Memory B cell (primary cell): ENCODE data around the gene CREBRF.

ENCODE experiments used
- ATAC-seq: fragments of 150-1000 bp; cut with Tn5 transposase; 2 replicates; pipeline ENCODE4 v1.10.0; 2021; ENCODE audit warnings: low read depth, mild to moderate bottlenecking, moderate library complexity
- DNase-seq, 2 donors: peaks; one replicate each; pipeline ENCODE4 v3.0.0; 2022; ENCODE audit warnings: low spot score in 2 of 2
- H3K27ac Mint-ChIP-seq: one replicate; pipeline ENCODE4 v1.8.0; 2022; ENCODE audit warnings: mild to moderate bottlenecking, moderate library complexity, mixed read lengths
- H3K27me3 Mint-ChIP-seq: one replicate; pipeline ENCODE4 v1.8.0; 2022; ENCODE audit warnings: mixed read lengths
- H3K36me3 Mint-ChIP-seq: one replicate; pipeline ENCODE4 v1.8.0; 2022; ENCODE audit warnings: mild to moderate bottlenecking, mixed read lengths
- H3K4me1 Mint-ChIP-seq: one replicate; pipeline ENCODE4 v1.8.0; 2022; ENCODE audit warnings: mixed read lengths
- H3K4me3 Mint-ChIP-seq: one replicate; pipeline ENCODE4 v1.8.0; 2022; ENCODE audit warnings: mild to moderate bottlenecking, moderate library complexity, mixed read lengths
- H3K9me3 Mint-ChIP-seq: one replicate; pipeline ENCODE4 v1.8.0; 2022; ENCODE audit warnings: mixed read lengths

CREBRF gene

DNA sequence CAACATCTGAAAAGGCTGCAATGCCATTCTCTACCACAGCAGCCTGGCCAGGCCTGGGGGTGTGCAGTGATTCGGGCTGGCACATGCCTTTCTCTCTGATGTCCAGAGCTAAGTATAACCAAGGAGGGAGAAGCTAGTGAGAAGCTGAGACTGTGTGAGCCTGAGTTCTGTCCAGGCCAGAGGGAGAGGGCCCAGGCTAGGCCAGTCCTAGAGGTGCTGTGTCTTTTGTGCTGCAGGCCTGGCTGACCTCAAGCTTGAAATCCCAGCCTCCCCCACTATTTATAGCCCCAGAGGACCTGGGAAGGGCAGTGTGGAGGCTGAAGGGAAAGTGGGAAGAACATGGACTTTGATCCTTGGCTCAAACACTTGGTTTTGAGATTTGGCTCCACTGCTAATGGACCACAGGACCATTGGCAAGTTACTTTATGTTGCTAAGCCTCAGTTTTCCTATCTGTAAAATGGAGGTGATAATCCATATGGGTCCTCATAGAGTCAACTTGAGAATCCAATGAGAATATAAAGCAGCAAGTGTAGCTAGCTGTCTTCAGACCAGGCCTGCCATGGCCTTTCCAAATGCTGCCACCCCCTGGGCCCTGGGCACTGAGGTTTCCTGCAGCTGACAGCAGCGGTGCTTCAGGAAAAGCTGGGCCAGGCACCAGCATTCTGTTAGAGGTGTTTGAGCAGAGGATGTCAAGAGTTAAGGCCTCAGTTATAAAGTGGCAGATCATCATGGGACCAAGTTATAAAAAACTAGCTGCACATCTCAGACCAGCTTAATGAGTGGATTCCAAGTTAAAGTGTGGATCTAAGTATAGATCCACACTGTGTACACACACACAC is 109.2 kb downstream of the CREBRF start:
- no peak for DNase-seq
- H3K9me3 Mint-ChIP-seq, result no peaks in the 10 kb centered on the region

DNA sequence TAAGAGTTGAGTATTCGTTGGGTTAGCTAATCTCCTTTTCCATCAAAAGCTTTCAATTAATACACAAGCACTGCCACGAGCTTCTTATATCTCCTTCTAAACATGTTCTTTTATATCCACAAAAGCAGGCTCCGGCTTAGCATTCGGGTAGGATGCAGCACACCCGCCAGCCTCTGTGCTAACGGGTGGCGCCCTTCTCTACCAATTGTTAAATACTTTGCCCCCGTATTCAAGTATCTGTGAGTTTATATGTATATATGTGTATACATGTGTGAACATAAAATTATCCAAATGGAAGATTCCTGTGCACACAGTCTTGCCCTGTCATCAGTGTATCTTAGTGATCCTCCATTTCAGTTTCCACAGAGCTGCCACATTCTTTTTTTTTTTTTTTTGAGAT is 116.0 kb downstream of the CREBRF start:
- ATAC-seq, result no peak
- Mint-ChIP-seq H3K9me3 (no peaks in the 10 kb centered on the region), H3K4me1 (no peaks in the 10 kb centered on the region), H3K27me3 (no peaks in the 10 kb centered on the region), H3K4me3 (no peak overlapping the region), H3K27ac (no peak overlapping the region), H3K36me3 (no peaks in the 10 kb centered on the region)
- DNase-seq, result no peak

More for the DNA sequence above, 109.2 kb downstream of the CREBRF start:
- H3K4me3 Mint-ChIP-seq, result no peak overlapping the region
- no peak for ATAC-seq
- no peaks in the 10 kb centered on the region for H3K27me3 Mint-ChIP-seq
- H3K36me3 Mint-ChIP-seq, result peaks cover 23% of the 10 kb centered on the region
- no peak overlapping the region for H3K27ac Mint-ChIP-seq
- no peaks in the 10 kb centered on the region for H3K4me1 Mint-ChIP-seq

DNA sequence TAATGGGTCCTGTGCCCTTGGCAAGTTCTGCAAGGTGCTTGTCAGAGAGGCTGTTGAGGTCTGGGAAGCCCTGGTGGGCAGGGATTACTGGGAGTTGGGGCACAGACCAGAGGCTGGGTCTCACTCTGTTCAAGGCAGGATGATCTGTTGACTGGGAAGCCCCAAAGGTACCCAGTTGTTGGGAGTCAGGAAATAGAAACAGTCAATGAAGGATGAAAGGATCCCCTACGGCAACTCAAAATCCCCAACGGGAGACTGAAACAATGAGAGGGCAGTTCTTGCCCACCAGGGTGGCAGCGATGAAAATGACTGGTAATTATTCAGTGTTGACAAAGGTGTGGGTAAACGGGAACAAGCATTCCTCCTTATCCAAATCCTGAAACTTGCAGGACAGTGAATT is 119.4 kb downstream of the CREBRF start:
- Mint-ChIP-seq H3K27ac (no peak overlapping the region), H3K4me1 (no peaks in the 10 kb centered on the region), H3K9me3 (peaks cover 3% of the 10 kb centered on the region), H3K4me3 (no peak overlapping the region), H3K36me3 (peaks cover 3% of the 10 kb centered on the region), H3K27me3 (peaks cover 8% of the 10 kb centered on the region)
- ATAC-seq (no peak), DNase-seq (no peak)

DNA sequence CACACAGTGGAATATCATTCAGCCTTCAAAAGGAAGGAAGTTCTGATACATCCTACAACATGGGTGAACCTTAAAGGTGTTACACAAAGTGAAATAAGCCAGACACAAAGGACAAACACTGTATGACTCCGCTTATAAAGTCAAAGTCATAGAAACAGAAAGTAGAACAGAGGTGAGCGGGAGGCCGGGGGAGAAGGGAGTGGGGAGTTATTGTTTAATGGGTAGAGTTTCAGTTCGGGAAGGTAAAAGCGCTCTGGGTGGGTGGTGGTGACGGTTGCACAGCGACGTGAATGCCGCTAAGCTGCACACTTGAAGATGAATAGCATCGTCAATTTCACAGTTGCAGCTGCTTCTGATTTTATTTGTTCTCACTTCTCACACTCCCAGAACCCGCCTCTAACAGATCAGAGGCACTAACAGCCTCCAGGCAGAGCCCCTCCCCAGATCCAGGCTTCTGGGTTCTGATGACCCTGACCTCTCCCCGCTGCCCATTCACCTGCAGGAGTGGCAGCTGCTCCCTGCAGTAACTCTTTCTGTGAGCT is 122.3 kb downstream of the CREBRF start:
- peaks cover 3% of the 10 kb centered on the region for H3K36me3 Mint-ChIP-seq
- no peak overlapping the region for H3K4me3 Mint-ChIP-seq
- H3K4me1 Mint-ChIP-seq, result no peaks in the 10 kb centered on the region
- no peak overlapping the region for H3K27ac Mint-ChIP-seq
- peaks cover 3% of the 10 kb centered on the region for H3K9me3 Mint-ChIP-seq
- no peak for DNase-seq
- H3K27me3 Mint-ChIP-seq, result peaks cover 8% of the 10 kb centered on the region
- no peak for ATAC-seq

DNA sequence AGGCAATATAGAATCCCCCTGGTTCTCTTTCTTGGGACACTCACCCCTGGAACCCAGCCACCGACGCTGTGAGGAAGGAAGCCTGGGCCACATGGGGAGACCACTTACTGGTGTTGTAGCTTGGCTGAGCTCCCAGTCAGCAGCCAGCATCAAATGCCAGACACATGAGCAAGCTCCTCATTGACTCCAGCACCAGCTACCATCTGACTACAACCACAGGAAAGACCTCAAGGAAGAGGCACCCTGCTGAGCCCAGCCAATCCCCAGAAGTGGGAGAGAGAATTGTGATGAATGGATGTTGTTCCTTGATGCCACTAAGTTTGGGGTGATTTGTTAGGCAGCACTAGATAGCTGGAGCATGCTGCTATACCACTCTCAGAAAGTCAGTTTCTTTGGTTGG is 124.2 kb downstream of the CREBRF start:
- DNase-seq (no peak), ATAC-seq (no peak)
- H3K9me3 Mint-ChIP-seq, result peaks cover 3% of the 10 kb centered on the region
- H3K27me3 Mint-ChIP-seq, result peaks cover 8% of the 10 kb centered on the region
- no peaks in the 10 kb centered on the region for H3K4me1 Mint-ChIP-seq
- H3K36me3 Mint-ChIP-seq, result peaks cover 3% of the 10 kb centered on the region
- no peak overlapping the region for H3K4me3 Mint-ChIP-seq
- H3K27ac Mint-ChIP-seq, result no peak overlapping the region

DNA sequence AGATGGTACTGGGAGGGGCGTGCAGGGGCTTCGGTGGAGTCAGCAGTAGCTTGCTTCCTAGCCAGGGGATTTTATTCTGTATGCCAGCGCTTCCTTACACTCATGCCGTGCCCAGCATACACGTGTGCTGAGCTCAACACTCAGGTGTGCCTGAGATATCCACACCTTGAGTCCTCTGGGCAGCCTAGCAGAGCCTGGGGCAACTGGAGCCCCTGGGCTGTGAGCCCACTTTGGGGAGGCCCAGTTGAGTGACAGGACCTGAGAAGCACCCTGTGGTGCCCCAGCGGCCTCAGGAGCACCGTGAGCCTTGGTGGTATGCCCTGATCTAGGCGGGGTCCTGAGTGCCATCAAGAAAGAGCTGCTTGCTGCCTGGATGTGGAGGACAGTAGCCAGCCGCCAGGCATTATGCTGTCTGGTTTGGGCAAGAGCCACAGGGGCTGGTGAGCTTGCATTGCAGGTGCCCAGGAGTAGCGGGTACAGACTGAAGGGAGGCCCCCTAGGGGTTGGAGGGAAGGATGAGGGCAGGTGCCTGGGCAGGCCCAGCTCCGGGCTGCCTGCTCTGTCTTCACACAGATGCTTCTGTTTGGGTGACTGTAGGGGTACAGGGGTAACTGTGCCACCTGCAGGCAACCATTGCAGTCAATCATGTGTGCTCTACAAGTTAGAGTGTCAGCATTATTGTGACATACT is 131.0 kb downstream of the CREBRF start:
- H3K27me3 Mint-ChIP-seq, result peaks cover 3% of the 10 kb centered on the region
- no peaks in the 10 kb centered on the region for H3K9me3 Mint-ChIP-seq
- DNase-seq (no peak), ATAC-seq (peak; percentile 70)
- H3K4me3 Mint-ChIP-seq, result no peak overlapping the region
- H3K27ac Mint-ChIP-seq, result no peak overlapping the region
- no peaks in the 10 kb centered on the region for H3K4me1 Mint-ChIP-seq
- no peaks in the 10 kb centered on the region for H3K36me3 Mint-ChIP-seq

DNA sequence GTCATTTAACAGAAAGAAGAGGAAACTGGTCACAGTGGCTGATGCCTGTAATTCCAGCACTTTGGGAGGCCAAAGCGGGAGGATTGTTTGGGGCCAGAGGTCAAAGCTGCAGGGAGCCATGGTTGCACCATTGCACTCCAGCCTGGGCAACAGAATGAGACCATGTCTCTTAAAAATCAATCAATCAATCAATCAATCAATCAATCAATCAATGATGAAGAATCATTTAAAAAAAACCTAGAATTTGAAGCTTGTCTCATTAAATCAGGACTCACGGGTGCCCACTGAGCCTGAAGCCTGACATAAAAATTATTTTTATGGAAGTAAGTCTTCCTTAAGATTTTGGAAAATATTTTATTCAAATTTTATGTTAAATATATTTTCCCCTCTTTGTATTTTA is 132.1 kb downstream of the CREBRF start:
- no peak for DNase-seq

More for the DNA sequence above, 132.1 kb downstream of the CREBRF start:
- H3K27me3 Mint-ChIP-seq, result peaks cover 3% of the 10 kb centered on the region
- no peak overlapping the region for H3K4me3 Mint-ChIP-seq
- no peak overlapping the region for H3K27ac Mint-ChIP-seq
- ATAC-seq, result no peak
- H3K36me3 Mint-ChIP-seq, result no peaks in the 10 kb centered on the region
- H3K9me3 Mint-ChIP-seq, result no peaks in the 10 kb centered on the region
- no peaks in the 10 kb centered on the region for H3K4me1 Mint-ChIP-seq
